Measurements from ENCODE around the gene HHAT.

Gene HHAT

DNA sequence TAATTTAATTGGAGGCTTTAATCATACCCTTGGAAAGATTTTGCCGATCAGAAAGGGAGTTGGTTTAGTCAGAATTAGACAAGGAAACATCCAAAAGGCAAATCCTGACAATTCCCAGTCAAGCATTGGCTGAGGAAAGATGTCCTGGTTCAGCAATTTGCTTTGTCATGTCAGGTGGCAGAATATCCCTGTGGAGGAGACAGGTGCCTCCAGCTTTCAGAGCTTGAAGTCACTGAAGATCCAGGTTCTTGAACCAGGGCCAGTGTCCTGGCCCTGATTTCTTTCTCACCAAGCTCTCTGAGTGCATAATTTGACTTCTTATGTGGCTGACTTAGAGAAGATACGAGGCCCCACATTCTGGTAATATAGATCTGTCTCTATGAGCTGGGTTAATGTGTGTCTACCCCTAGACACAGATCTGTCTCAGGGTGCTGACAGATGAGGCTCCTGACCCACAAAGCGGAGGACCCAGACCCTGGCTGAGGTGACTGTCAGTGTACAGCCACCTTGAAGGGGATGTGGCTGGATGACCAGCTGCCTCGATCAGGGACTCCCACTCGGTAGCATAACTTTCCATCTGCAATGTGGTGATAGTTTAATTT, 118.9 kb downstream of the HHAT start:
- DNase-seq, result no peak

DNA sequence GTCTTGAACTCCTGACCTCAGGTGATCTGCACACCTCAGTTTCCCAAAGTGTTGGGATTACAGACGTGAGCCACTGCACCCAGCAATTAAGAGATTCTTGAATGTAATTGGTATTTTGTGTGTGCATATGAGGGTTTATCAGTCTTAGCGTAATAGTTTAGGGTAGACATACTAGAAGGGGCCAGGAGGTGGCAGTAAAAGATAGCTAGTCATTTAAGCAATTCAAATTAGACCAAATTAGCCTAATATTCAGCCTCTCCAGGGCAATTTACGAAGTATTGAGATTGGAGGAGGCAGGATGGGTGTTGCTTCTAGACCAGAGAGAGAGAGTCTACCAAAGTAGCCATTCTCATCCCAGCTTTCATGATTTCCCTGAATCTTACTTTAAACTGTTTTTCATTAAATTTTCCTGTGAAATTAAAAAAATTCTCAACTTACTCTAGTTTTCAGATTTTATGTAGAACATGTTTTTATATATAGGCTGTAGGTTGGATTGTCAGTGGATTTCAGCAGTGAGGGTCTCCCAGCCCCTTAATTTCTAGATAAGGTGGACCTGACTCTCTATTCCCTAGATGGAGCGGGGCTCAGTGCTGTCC, 119.7 kb downstream of the HHAT start:
- DNase-seq, result peak; percentile 27

DNA sequence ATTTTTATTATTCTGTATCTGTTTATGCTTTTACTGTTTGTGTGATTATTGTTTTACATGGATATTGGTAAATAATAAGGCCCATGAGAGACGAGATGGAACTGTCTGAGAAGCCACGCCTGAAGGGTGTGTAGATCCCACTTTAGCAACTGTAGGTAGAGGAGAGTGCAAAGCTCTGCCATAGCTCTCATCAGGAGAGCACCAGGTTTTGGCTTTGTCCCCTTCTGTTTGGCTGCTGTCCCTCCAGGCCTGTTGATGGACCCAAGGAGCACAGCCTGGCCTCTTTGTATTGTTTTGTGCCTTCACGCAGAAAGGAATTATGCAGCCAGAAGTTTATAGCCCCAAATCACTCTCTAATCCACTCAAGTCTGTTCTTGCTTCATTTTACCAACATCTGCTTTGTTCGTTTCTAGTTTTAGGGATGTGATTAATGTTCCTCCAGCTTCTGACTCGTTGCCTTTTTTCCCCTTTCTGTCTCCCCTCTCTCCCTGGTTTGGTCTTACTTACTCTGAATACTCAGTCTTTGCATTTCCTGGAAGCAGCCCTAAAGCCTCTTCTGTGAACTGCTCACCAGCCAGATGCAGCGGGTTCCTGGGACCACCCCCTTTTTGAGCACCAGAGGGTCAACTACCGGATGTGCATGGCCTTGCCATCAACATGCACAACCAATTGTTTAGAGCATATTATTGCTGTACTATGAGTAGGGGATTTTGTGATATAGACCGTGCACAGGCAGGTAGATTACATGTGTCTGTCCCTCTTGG, 127.3 kb downstream of the HHAT start:
- DNase-seq, result no peak

DNA sequence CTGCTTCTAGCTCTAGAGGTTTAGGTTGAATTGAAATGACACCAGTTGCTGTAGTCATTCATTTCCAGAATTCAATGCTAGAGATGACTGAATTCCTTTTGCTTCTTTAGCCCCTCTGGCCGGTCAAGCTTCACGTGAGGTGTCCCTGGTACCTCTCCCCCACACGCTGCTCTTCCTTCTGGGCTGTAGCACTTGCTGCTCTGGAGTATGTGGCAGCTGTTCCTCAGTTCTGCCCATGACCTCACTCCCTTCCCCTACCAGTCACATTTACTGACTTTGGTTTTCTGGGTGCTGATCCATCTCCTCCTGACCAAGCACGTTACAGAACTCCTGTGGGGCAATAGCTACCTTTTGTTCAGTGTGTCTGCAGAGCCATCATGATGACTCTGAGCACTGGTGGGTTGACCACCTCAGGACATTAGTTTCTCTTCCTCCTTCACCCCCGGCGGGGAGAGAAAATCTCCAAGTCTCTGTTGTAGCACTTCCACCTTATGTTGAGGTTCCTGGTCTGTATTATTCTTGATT, 128.1 kb downstream of the HHAT start:
- DNase-seq, result no peak

DNA sequence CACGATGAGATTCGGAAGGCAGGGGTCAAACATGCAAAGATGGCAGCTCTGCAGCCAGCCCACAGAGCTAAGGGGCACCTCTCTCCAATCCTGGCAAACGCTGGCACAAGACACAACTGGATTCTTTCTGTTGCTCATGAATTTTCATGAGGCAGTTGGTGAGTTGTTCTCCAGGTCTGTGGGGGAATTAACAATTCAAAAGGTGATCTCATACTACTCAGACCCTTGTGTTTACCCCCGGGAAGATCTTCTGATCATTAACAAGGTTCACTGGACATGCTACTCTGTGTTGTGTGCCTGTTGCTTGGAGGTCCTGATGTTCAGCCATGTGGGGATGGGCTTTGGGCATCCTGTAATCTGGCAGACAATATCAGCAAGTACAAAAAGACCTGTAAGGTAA, 128.9 kb downstream of the HHAT start:
- no peak for DNase-seq

DNA sequence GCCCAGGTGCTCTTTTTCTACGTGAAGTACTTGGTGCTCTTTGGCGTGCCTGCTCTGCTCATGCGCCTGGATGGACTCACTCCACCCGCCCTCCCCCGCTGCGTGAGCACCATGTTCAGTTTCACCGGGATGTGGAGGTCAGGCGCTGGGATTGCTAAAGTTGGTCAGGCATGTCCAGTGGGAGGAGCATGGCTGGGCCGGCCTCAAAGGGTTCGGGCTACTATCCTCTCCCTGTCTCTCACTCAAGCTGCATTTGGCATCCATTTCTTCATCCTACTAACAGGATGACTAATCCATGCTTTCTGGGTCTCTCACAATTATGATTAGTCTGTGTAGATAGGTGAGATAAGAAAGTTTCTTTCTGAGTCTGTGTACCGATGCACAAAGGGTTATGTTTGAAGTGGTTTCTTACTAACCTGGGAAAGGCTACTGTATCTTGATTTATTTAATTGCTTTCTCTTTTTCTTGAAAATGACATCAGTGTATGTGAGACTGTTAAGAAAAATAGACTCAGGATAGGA, 135.9 kb downstream of the HHAT start:
- DNase-seq, result no peak

DNA sequence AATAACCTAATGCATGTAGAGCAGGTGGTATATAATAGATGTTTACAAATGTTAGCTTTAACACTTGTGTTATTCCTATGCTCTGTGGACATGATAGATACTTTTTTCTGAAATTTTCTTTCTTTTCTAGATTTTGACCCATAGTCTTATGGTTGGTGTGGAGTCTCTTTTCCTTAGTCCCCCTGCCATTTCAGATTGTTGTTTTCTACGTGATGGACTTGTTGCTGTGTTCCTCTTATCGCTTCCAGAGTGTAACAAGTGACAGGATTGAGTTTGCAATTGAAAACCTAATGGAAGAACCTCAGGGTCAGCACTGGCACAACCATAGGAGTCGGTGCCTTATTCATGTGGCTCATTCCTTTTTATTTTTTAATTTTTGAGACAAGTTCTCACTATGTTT, 136.4 kb downstream of the HHAT start:
- no peak for DNase-seq

DNA sequence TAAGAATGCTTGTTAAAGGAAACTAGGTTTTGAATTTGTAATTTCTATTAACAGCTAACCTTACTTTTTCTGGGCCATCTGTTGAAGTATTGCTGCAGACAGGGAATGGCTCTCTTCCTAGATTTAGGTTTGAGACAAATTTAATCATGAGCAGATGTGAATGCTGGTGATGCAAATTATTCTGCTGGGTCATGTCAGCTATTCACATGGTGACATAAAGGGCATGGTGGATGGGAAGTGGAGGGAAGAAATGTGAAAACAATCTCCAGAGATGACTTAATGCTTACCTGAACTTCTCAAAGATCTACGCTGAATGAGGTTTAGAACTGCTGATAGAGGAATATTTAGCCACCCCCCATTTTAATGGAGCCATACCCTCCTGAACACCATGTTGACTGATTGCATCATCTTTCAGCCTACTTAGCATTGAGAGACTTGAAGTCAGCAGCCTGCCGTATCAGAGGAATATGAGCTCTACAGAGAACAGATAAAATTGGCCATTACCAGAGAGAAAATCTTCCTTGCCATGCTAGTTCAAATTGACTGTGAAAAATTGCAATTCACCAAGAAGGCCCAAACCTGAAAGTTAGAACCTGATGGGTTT, 138.8 kb downstream of the HHAT start:
- no peak for DNase-seq

DNA sequence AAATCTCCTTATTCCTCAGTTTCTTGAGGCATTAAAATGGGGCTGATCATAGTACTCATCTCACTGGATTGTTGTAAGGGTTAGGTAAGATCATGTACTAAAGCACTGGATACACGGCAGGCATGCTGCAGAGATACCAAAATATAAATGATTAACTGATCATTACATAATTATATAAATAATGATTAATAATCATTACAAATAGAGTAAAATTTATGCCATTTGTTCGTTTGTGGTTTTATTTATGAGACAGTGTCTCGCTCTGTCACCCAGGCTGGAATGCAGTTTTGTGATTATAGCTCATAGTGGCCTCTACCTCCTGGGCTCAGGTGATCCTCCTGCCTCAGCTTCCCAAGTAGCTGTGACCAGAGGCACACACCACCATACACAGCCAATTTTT, 140.7 kb downstream of the HHAT start:
- DNase-seq, result no peak

DNA sequence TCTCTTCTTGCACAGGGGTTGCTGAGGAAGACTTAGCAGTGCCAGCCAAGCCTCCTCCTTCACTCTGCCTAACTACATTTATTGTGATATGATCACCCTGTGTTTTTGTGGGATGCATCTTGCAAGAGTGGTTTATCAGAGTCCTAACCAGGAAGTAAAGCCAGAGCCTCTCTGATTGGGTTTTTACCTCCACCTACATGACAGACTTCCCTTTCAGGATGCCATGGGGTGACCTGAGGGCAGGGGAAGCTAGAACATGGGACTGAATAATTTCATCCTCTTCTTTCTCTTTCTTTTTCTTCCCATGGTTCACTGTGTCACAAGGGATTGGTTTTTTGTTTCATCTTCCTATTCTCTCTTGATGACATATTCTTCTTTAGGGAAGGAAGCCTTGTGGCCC, 146.6 kb downstream of the HHAT start:
- DNase-seq, result no peak

DNA sequence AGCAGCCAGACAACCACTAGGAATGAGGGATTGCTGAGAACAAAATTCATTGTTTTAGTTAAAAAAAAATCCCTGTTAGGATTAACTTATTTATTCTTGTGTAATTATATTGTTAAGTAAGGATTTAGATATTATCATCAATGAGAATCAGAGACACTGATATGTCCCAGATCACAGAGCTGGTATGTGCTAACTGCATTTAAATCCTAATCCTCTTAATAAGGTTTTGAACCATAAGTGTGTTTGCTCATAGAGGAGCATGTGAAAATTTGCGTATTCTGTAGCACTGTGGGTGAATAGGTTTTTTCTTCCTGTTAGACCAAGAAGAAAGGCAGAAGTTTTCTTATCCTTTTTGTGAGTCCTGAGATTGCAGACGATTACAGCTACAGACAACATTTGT, 147.1 kb downstream of the HHAT start:
- DNase-seq, result no peak

DNA sequence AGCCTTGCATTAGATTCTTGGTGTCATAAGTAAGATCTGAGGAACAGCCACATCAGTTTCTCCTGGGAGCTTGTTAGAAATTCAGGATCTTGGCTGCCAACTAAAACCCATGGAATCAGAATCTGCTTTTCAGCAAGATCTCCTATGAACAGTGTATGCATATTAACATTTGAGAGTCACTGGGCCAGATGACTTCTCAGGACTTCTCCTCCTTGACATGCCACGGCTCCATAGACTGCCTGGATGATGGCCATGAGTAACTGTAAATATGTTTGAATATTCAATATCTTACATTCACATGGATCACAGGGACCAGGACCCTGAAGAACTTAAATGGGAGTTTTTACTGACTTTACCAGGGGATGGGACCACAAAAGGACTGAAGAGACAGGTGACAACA, 148.0 kb downstream of the HHAT start:
- DNase-seq, result no peak

DNA sequence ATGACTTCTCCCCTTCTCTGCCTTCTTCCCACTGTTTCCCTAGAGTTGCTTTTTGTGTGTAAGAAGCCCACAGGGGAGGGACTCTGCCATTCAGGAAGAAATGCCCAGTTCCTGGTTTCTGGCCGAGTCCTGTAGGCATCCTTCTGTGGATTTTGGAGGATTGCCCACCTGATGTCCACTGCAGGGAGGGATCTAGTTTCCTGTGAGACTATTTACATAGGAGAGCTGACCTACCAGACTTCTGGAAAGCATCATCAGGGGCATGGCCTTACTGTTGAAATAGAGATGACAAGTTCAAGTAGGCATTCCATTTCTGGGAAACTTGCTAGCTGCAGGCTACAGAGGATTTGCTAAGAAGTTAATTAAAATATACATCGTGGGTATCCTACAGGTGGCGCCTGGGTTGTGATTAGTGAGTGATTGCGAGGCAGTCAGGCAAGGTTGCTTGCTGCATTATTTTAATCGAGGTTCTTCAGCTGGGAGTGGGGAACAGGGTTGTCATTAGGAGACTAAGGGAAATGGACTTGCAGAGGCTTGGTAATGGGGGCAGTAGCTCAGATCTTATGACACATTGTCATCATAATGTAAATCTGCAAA, 148.7 kb downstream of the HHAT start:
- no peak for DNase-seq

DNA sequence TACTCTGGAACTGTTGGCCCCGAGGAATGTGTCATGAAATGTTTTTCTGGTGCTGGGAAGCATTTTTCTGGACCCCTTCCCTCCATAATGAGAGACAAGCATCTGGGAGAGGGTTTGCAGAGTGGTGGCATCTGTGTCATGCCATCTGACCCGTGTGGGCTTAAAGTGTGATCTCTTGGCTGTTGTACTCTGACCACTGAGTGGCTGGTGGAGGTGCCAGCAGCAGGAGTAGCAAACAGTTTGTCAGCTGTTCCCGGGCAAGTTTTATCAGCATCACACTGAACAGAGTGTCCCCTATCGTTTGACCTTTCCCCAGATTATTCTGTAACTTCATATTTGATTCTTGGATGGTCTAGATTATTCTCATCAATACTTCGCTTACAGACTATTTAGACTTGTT, 150.1 kb downstream of the HHAT start:
- DNase-seq, result no peak

DNA sequence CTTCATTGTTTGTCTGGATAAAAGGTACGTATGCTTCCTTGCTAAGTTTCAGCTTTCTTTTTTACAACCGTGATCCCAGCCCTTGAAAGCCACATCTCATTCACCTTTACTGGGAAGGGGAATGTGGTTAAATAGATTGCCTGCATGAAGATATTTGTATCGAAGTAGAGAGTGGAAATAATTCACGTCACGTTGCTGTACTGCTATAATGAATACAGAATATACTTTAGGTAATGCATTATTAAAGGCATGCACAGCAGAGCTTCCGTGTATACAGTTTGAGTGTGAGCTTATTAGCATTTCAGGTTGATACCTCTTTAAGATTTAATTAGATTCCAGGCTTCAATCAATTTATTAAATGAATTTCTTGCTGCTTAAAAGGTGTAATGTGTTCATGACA, 153.8 kb downstream of the HHAT start:
- no peak for DNase-seq

DNA sequence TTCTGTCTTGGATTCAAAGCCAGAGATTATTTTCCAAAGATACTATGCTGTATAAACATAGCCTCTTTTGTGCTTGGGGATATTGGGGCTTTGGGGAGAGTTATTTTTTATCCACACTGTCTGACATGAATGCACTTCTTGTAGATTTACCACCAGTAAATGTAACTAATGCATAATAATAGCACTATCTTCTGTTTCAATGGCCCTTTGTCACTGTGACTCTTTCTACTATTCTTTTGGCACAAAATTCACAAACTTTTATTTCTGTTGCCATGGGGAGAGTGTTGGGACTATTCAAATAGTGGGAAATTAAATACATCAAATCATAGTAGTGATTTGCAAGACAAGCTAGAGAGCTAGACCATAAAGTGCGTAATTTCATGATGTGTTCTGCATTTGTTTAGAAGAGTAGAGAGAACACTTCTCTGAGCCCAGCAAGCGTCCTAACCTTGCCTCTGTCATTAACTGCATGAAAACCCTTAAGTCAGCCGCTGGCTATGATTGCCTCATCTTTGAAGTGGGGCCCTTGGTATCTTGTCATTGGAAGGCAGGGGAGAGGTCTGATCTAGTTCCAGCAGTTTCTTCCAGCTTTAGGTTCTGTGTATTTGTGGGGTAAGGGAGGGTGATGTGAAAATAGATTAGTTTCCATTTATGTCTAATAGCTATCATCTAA, 154.4 kb downstream of the HHAT start:
- no peak for DNase-seq

DNA sequence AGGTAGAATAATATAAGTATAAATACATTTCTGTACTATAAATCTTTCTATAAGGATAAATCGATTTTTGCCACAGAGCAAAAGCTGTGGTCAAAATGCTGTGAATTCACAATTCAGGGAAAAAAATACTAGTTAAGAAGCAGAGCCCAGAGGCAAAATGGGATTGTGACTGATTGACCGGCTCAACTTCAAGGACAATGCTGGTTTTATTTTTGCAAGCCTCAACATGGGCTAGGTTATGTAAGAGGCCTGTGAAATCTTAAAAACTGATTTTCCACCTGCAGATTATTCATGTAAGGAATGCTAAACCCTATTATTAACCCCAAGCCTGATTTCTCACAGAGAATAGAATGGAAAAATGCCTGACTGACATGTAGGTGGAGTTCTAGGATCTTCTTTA, 155.1 kb downstream of the HHAT start:
- DNase-seq, result no peak

DNA sequence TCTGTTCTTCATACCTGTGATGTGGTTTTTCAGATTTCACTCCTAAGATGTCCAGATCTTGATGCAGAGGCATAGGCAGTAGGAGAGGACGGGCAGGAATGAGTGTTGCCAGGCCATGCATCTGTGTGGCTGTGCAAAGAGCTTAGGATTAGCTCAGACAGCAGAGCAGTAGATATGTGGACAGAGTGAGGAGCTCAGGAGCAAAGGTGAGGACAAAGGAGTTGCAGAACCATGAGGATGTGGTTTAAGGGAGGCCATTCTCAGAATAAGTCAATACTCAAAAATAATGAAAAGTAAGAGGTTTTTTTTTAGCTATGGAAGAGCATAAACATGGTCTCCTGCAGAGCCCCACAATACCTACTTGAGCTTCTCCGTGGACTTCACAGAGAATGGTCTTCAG, 158.3 kb downstream of the HHAT start:
- no peak for DNase-seq

DNA sequence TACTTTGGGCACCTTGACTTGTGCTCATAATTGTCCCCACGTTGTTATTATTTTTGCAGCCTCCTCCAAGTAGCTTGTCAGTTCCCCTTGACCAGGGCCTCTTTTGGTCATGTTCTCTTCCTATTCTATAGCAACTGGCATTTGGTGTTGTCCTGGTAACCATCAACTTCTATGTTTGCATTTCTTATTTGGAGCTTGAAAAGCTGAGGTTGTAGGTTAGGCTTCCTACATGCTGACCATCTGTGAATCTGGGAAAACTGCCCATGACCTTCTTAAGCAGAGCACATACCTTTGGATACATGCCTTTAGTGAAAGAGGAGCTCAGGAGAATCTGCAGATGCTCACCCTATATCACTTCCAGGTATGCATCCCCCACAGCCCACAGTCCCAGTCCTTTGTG, 160.8 kb downstream of the HHAT start:
- no peak for DNase-seq

DNA sequence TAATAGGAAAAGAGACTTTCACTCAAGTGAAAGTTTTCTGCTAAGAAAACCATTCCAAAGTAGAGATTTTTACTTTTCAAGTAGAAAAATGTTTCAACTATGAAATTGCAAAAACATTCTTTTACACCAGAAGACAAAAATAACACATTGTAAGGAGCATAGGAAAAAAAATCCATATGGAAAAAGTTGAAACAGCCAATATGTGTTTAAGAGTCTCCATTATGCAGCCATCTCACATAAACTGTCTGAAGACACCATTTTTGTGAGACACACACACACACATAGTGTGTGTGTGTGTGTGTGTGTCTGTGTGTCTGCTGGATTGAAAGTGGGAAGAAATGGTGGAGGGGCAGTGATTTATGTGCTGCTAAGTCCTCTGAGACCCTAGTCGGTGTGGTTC, 162.1 kb downstream of the HHAT start:
- no peak for DNase-seq

DNA sequence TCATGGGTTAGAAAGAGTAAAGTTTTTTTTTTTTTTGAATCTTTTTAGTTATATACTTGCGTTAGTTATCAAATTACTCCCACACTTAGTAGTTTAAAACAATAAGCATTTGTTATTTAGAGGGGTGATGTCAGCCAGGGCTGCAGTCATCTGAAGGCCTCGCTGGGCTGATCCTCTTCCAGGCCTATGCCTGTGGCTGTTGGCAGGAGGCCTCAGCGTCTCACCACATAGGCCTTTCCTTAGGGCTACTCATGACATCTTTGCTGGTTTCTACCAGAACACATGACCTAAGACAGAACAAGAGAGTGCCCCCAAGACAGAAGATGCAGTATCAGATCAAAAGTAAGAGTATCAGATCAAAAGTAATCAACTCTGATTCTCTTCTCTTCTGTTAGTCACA, 167.4 kb downstream of the HHAT start:
- DNase-seq, result no peak

DNA sequence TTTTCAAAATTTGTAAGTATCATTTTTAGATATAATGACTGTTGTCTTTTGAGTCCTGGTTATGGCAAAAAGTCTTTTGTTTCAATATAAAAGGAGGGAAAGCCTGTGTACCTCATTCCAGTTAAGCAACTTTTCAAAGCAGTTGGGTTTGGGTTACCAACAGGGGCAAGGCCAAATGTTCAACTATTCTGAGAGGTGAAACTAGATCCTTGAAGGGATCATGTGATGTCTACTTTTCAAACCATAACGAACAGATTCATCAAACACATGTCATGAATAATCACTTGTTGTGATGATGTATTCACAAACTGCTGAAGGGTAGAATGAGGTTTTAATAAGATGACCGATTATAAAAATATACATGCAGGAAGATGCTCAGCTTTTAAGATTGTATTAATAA, 171.3 kb downstream of the HHAT start:
- DNase-seq, result no peak

DNA sequence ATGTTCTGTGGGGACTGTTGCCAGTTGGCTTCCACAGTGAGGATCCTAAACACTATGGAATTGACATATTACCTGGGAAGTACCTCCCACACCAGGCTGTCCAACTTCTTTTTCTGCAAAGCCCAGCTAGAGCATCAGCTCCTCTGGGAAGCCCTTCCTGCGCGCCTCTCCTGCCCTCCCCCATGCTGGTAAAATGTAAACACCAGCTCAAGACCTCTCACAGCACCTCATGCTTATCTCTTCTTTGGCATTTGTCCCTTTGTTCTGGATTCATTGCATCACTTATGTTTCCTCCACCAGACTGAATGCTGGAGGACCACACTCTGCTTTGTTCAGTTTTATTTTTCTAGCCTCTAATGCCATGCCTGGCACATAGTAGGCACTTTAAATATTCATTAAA, 172.1 kb downstream of the HHAT start:
- DNase-seq, result no peak

Measured in activated T-cell treated with anti-CD3 and anti-CD28 coated beads for 4 hours (primary cell).